ENCODE measurements around the gene LMO7.
A peak's percentile ranks its signal among the peaks of the same experiment; 100 is the strongest.
"Not testable (repeated sequence)": the region's sequence is repeated elsewhere in the genome, so short reads cannot be mapped to it uniquely, and the experiment has no call there.

The LMO7 gene

DNA sequence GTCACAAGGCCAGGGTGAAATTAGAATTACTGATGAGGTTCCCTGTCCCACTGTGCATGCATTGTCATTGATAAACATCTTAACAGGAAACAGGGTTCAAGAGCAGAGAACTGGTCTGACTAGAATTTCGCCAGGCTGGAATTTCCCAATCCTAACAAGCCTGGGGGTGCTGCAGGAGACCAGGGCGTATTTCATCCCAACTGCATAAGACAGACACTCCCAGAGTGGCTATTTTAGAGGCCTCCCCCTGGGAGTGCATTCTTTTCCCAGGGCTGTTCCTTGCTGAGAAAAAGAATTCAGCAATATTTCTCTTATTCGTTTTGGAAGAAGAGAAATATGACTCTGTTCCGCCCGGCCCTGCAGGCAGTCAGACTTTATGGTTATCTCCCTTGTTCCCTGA is 144.0 kb downstream of the LMO7 start:
- DNase-seq, result not testable (repeated sequence)

GRCh38 chr13:75782985-75783384 is 146.9 kb downstream of the LMO7 start:
- DNase-seq, result no peak

DNA sequence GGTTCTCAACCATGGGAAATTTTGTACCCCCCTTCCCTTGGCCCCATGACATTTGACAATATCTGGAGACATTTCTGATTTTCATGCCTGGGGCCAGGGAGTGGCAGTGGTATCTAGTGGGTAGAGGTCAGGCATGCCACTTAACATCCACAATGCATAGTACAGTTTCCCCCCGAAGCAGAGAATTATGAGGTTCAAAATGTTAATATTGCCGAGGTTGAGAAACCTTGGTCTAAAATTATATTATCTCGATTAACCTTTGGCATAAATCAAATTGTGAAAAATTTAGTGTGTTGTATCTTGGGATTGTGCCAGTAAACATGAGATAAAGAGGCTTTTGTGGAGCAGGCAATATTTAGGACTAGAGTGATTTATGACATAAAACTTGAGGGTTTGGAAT is 147.9 kb downstream of the LMO7 start:
- DNase-seq, result no peak

- no peak for DNase-seq
Observed at GRCh38 chr13:75785130-75785529, 149.0 kb downstream of the LMO7 start.

- DNase-seq, result no peak
Observed at GRCh38 chr13:75787249-75787928, 151.3 kb downstream of the LMO7 start.

DNA sequence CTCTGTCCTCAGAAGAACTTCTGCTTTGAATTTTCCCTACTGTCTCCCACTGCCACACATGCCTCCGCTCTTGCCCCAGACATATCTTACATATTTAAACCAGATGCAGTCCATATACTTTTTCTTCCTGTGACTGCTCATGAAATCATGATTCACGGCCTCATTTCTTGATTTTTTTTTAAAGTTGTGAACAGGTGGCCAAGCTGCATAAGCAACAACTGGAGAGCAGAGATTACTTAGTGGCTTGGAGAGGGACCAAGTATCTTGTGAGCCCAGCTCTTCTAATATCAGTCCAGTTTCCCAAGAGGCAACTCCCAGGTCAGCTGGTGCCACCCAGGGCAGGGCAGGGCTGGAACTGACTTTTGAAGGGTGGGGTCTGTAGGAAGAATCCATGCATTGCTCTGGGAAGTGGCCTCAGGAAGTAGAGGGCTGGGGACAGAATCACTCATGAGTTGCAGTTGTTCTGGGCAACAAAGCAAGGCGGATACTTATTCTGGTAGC is 152.4 kb downstream of the LMO7 start:
- no peak for DNase-seq

GRCh38 chr13:75789451-75790197 is 153.5 kb downstream of the LMO7 start:
- DNase-seq, result no peak

DNA sequence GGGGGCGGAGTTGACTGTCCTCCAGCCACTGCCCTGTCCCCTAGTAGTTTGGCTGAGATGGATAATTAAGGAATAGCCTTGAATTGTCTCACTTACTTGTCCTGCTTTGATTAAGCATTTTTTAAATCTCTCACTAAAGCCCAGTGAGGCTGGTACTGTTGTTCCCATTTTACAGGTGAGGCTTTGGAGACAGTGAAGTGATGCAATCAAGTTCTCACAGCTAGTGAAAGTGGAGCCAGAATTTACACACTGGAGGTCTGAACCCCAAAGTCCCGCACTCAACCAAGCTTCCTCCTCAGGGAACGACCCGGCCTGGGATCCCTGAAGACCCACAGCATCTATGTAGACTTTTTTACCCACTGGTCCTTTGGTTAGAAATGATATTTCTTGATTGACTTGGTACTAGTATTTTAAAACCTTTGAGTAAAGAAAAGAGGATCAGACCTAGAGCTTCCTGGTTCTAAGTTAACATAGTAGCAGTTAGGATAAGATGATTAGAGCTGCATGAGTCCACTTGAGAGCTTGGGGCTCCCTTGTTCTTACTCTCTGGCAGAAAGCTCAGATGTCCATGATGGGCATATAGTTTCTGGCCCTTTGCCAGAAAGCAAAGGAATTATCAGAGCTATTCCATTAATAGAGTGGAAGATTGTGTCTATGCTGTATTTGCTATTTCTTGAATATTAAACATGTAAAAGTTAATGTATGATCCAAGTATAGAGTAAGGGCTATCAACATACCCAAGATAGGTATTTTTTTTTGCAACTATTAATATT is 154.3 kb downstream of the LMO7 start:
- no peak for DNase-seq

DNA sequence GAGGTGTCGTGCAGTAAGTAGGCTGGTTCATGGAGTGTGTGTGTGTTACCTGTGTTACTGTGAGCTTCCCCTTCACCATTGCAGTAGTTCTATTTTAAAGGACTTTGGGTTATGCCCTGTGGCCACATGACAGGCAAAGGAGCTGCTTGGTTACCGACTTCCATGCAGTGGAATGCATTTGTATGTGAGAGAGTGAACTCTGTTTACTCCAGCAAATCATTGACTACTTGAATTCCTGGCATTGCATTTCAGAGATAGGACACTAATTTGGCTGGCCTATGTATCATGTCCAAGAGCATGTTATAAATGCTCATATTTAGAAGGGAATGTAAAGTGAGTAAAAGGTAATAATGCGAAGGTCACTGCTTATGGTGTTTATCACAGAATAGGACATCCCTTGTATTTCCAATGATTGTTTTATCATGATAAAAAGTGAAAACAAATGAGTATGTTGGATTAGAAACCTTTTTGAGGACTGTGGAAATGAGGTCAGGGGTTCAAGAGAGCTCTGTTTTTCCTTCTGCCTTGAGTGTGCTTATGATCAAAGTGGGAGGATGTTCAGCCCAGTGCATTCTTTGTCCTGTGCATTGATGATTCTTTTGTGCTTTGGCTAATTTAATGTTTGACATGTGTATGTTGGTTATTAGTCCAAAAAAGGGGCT is 156.5 kb downstream of the LMO7 start:
- DNase-seq, result no peak

DNA sequence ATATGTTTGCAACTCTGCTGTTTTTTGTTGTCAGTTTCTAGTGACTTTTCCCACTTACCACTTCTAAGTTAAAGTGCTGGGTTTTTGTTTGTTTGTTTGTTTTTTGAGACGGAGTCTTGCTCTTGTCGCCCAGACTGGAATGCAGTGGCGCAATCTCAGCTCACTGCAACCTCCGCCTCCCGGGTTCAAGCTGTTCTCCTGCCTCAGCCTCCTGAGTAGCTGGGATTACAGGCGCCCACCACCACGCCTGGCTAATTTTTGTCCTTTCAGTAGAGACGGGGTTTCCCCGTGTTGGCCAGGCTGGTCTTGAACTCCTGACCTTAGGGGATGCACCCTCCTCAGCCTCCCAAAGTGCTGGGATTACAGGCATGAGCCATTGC is 157.0 kb downstream of the LMO7 start:
- not testable (repeated sequence) for DNase-seq

DNA sequence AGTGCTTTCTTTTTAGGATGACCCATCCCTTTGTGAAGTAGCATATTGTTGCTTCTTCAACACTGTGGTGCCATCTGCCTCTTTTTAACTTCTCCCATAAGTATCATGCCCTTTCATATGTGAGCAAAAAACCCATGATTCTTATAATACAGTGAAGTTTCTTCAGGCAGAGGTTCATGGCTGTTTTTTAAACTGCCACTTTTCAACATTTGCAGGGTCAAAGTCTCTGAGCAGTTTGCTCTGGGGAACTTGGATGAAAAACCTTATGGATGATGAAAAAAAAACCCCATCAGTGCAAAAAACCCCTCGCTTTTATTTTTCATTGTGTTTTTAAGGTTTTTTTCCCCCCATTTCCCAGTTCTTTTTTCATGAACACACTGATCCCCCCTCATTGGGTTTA is 158.5 kb downstream of the LMO7 start:
- no peak for DNase-seq

- no peak for DNase-seq
Observed at GRCh38 chr13:75795274-75795673, 159.1 kb downstream of the LMO7 start.

- DNase-seq, result no peak
Observed at GRCh38 chr13:75796825-75797224, 160.7 kb downstream of the LMO7 start.

DNA sequence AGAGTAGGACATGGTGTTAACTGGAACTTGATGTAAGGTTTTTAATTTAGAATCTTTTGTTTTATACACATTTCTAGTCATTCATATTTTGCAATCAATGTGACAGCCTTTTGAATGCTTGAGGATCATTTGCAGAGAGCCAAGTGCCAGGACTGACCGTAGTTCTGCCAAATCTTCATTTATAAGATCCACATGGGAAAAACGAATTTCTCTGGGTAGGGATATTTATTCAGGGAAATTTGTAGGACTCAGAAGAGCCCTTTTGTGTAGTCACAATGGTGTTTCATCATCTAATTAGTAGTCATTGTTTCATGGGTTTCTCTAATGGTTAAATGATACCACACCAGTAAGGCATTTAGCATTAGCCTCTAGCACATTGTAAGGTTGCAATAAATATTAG is 161.1 kb downstream of the LMO7 start:
- no peak for DNase-seq

- no peak for DNase-seq
Observed at GRCh38 chr13:75797719-75798118, 161.6 kb downstream of the LMO7 start.

DNA sequence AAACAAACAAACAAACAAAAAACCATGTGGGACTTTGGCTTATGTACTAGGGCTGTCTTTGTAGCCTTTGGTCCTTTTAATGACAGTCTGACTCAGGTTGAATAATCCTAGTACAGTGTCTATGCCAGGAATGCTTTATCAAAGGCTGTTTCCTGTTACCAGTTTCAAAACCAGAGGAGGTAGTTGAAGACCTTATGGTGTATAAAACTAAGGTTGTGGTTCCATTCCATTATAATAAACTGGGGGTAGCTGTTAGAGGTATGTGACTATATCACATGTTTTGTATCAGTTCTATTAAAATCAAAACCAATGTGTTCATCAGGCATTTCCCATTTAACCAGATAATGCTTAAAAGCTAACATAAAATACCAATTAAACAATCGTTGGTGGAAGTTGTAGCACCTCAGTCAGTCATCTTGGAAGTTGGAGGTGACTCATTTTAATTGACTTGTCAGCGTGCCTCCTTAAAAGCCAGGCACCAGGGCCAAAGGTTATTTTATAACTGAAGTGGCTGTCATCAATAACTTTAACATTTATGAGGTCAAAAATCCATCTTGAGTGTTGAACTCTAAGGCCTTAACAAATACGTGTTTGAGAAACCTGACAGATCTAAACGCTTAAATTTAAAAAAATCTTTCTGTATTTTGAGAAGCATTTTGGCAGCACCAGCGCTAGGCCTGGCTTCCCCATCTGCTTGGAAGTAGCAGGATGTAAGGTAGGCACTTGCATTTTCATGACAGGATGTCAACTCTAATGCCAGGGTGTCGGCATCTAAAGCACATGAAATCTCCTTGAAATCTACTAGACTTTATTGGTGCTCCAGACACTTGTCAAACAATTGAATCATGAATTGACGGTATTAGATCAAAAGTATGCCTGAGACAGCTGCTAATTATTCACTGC is 162.5 kb downstream of the LMO7 start:
- DNase-seq, result peak; percentile 3

DNA sequence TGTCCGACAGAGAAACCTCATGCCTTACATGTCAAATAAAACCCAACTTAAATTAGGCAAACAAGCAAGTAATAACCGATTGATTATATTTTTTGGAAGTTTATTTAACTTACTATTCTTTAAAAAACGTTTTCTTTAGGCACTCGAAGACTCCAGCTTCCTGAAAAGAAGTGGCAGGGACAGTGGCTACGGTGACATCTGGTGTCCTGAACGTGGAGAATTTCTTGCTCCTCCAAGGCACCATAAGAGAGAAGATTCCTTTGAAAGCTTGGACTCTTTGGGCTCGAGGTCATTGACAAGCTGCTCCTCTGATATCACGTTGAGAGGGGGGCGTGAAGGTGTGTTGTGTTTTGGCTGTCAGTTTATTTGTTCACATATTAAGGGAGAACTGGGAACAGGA is 164.4 kb downstream of the LMO7 start:
- DNase-seq, result no peak

- no peak for DNase-seq
Observed at GRCh38 chr13:75801388-75801945, 165.3 kb downstream of the LMO7 start.

DNA sequence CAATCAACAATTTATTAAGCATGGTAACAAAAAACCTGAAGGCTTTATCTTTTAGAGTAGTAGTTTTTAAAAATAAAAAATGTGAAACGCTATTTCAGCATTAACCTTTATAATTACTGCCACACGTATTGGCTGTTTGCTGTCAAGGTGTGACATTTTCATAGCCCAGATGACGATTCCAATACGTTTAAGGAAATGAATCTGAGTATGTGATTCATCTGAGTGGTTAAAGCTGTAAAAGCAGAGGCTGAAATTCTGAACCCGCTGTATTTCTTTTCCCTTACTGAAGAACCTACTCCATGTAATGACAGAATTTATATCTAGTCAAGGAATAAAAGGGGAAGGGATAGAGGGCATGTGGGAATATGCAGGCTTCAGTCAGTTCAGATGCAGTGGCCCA is 166.0 kb downstream of the LMO7 start:
- no peak for DNase-seq

GRCh38 chr13:75803164-75803611 is 167.1 kb downstream of the LMO7 start:
- DNase-seq, result peak; percentile 53

GRCh38 chr13:75804054-75804453 is 167.9 kb downstream of the LMO7 start:
- DNase-seq, result no peak

DNA sequence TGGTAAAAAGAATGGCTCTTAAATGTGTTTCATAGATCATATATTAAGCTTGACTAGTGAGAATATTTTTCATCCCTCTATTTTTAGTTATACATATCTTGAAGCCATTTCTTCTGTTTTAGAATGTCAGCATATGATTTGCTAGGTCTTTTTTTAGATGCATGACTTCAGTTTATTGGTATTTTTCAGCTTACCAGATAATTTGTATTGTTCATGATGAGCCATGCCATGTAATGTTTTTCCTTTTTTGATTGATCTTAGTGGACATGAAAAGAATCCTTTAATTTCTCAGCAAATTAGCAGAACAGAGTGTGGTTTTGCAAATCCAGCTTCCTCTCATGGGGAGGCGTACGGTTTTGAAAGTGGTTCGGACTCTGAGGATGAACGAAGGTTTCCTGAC is 168.5 kb downstream of the LMO7 start:
- DNase-seq, result no peak
